Panc1 (cell line): ENCODE data around the gene PPHLN1. TPM values are rescaled to one million over a fixed set of nuclear protein-coding genes. Genes with fewer than 3 reads are reported as not detected.
"Not testable (repeated sequence)": the region's sequence is repeated elsewhere in the genome, so short reads cannot be mapped to it uniquely, and the experiment has no call there.

Experiments
- ATAC-seq: fragments of 200-7000 bp; cut with Tn5 transposase; 2 replicates; pipeline ENCODE4 v1.9.1; 2020; ENCODE audit warnings: mild to moderate bottlenecking, moderate library complexity
- BruUV-seq: library from RNA; stranded (reverse); fragments of 400-500 nt; replicated peaks from 2 replicates; lab custom pipeline; 2021; lab: Mats Ljungman, UMichigan
- CTCF ChIA-PET: fragments of 300-600 bp; sonication (Branson Sonifier 250); formaldehyde crosslinking; loops from one replicate; lab custom pipeline; 2022; ENCODE audit warnings: antibody characterized with exemption; lab: Charles Lee
- POLR2A ChIA-PET: fragments of 300-600 bp; sonication (Branson Sonifier 250); formaldehyde crosslinking; loops from one replicate; lab custom pipeline; 2022; ENCODE audit warnings: antibody characterized with exemption; lab: Charles Lee
- DNase-seq: peaks from one replicate; pipeline ENCODE4 v3.0.0-alpha.2; 2010; ENCODE audit warnings: low read depth, low spot score
- H3K27ac ChIP-seq: 2 replicates; pipeline ENCODE4 v1.5.1; 2011; ENCODE audit warnings: mild to moderate bottlenecking, low read length, inconsistent platforms
- H3K27me3 ChIP-seq: fragments of 200-500 bp; sonication (Bioruptor generic); 2 replicates; pipeline ENCODE4 v1.6.0; 2014; ENCODE audit warnings: low read length, inconsistent platforms; ENCODE audit not compliant: control insufficient read depth, insufficient read depth
- H3K36me3 ChIP-seq: fragments of 200-500 bp; sonication (Bioruptor generic); 2 replicates; pipeline ENCODE4 v1.5.1; 2014; ENCODE audit warnings: inconsistent platforms, mild to moderate bottlenecking, low read length, moderate library complexity; ENCODE audit not compliant: control insufficient read depth, insufficient read depth
- H3K4me1 ChIP-seq: 2 replicates; pipeline ENCODE4 v1.5.1; 2011; ENCODE audit warnings: inconsistent platforms, mild to moderate bottlenecking, low read length, moderate library complexity; ENCODE audit not compliant: control insufficient read depth, insufficient read depth
- H3K4me3 ChIP-seq, 2 experiments: 2 replicates each; pipeline ENCODE4 v1.5.1; 2011 to 2012; ENCODE audit warnings: low read depth in 2 of 2, low read length in 2 of 2, mild to moderate bottlenecking in 2 of 2, inconsistent platforms in 1 of 2, moderate library complexity in 1 of 2
- H3K9me3 ChIP-seq: fragments of 200-500 bp; sonication (Bioruptor generic); 2 replicates; pipeline ENCODE4 v1.5.1; 2014; ENCODE audit warnings: low read depth, mild to moderate bottlenecking, inconsistent platforms, low read length, moderate library complexity; ENCODE audit not compliant: control insufficient read depth, insufficient read depth
- CTCF ChIP-seq: fragments of 450-650 bp; IDR thresholded peaks from 2 replicates; pipeline ENCODE4 v1.5.1; 2017; ENCODE audit warnings: mild to moderate bottlenecking
- POLR2AphosphoS5 ChIP-seq: IDR thresholded peaks from 2 replicates; pipeline ENCODE4 v1.6.1; 2012; ENCODE audit warnings: mild to moderate bottlenecking, low read depth, low read length, moderate library complexity
- REST ChIP-seq, 2 experiments: IDR thresholded peaks; 2 replicates each; pipeline ENCODE4 v1.6.1; 2011 to 2012; ENCODE audit warnings: low read depth in 2 of 2, control low read depth in 1 of 2, low read length in 1 of 2, mild to moderate bottlenecking in 1 of 2, moderate library complexity in 1 of 2; ENCODE audit not compliant: insufficient read depth in 1 of 2
- SIN3A ChIP-seq: IDR thresholded peaks from 2 replicates; pipeline ENCODE4 v1.6.1; 2012; ENCODE audit warnings: low read depth, mild to moderate bottlenecking, low read length, moderate library complexity, borderline replicate concordance; ENCODE audit not compliant: insufficient read depth
- TCF7L2 ChIP-seq: IDR thresholded peaks from 2 replicates; pipeline ENCODE4 v1.6.1; 2011; ENCODE audit warnings: mild to moderate bottlenecking, low read depth, low read length, inconsistent platforms
- in situ Hi-C: cut with HindIII; loops from 2 replicates; pipeline ENCODE4 v1.10.0; 2016; ENCODE audit warnings: low sequenced_read_pairs, low pct_unique_long_range_greater_than_20kb
- intact Hi-C: fragments of 100-400 bp; cut with micrococcal nuclease; formaldehyde crosslinking; loops from one replicate; pipeline ENCODE4 v1.10.0; 2022; ENCODE audit not compliant: unreplicated experiment
- total RNA-seq: library from RNA; stranded (reverse); gene quantifications from one replicate; pipeline ENCODE4 v1.2.1, GENCODE V29; 2021; ENCODE audit not compliant: unreplicated experiment

Gene PPHLN1
- total RNA-seq, 1 experiment from 2014 or later: 56.5 TPM

- in situ Hi-C loops: no loop called here
Observed at GRCh38 chr12:42343721-42344120, 17.8 kb downstream of the PPHLN1 start.

GRCh38 chr12:42346403-42347002, 20.5 kb downstream of the PPHLN1 start:
- Histone ChIP-seq H3K27ac (no peak overlapping the region), H3K9me3 (no peaks in the 10 kb centered on the region), H3K4me3 (no peak overlapping the region), H3K4me1 (no peaks in the 10 kb centered on the region), H3K27me3 (no peaks in the 10 kb centered on the region), H3K36me3 (no peaks in the 10 kb centered on the region; the same call in 1 of the 2 replicates)
- ChIA-PET POLR2A (no interaction called here), CTCF (no interaction called here)
- intact Hi-C loops (no loop called here), in situ Hi-C loops (no loop called here)
- TF ChIP-seq SIN3A: no peak
- no peak for TF ChIP-seq POLR2AphosphoS5
- TF ChIP-seq REST (IDR thresholded peaks at IDR 0.05; ENCODE audit: insufficient read depth in 1 of 2, low read depth in 2 of 2, low read length in 1 of 2): no peak
- no TSS peak for BruUV-seq
- ATAC-seq (no peak), DNase-seq (no peak)

More at GRCh38 chr12:42343721-42344120, 17.8 kb downstream of the PPHLN1 start:
- no peak for TF ChIP-seq SIN3A
- TF ChIP-seq POLR2AphosphoS5: no peak
- no peak for TF ChIP-seq TCF7L2
- no peak for TF ChIP-seq REST (IDR thresholded peaks at IDR 0.05; ENCODE audit: insufficient read depth in 1 of 2, low read depth in 2 of 2, low read length in 1 of 2)
- no peak for TF ChIP-seq CTCF
- ATAC-seq (no peak), DNase-seq (no peak)
- no peaks in the 10 kb centered on the region; the same call in 1 of the 2 replicates for H3K36me3 ChIP-seq
- H3K27ac ChIP-seq: no peak overlapping the region
- no TSS peak for BruUV-seq
- H3K4me1 ChIP-seq: no peaks in the 10 kb centered on the region
- H3K9me3 ChIP-seq: no peaks in the 10 kb centered on the region
- POLR2A ChIA-PET: no interaction called here
- intact Hi-C loops: no loop called here
- CTCF ChIA-PET: no interaction called here
- no peaks in the 10 kb centered on the region for H3K27me3 ChIP-seq
- H3K4me3 ChIP-seq: no peak overlapping the region

GRCh38 chr12:42349119-42350020, 23.4 kb downstream of the PPHLN1 start:
- H3K4me1 ChIP-seq, in situ Hi-C loops, DNase-seq, BruUV-seq, H3K4me3 ChIP-seq, H3K27ac ChIP-seq, ATAC-seq, POLR2A ChIA-PET, H3K9me3 ChIP-seq, CTCF ChIA-PET, H3K27me3 ChIP-seq, H3K36me3 ChIP-seq, intact Hi-C loops: not testable (repeated sequence)

- DNase-seq, H3K4me1 ChIP-seq, H3K27me3 ChIP-seq, H3K9me3 ChIP-seq, H3K27ac ChIP-seq, intact Hi-C loops, H3K36me3 ChIP-seq, POLR2A ChIA-PET, CTCF ChIA-PET, in situ Hi-C loops, H3K4me3 ChIP-seq, BruUV-seq, ATAC-seq: not testable (repeated sequence)
Observed at GRCh38 chr12:42350021-42350407, 24.0 kb downstream of the PPHLN1 start.
